ENCODE data around the gene DUSP9.

- peak; percentile 36; the same call in 1 of the 2 replicates for TF ChIP-seq CTCF (conservative IDR thresholded peaks at IDR 0.05; ENCODE audit: low read depth, low read length)
- no peak for TF ChIP-seq EZH2 (IDR thresholded peaks at IDR 0.05; ENCODE audit: borderline replicate concordance, low read depth, low read length, poor library complexity, severe bottlenecking)
Measured at GRCh38 chrX:153651540-153652079, 4.6 kb downstream of the DUSP9 start.

Measured in A673 (cell line).